Loucy (cell line): Measurements from ENCODE around the gene HMGB2.

Experiments
- EZH2phosphoT487 ChIP-seq: fragments of 200-600 bp; IDR thresholded peaks from 2 replicates; pipeline ENCODE4 v1.6.1; 2018; ENCODE audit warnings: antibody characterized with exemption, mild to moderate bottlenecking, moderate library complexity, borderline replicate concordance
- TF ChIP-seq, protein P1 (sequence below): fragments of 200-600 bp; sonication (generic); conservative IDR thresholded peaks from 2 replicates; pipeline ENCODE4 v1.5.1; 2014; ENCODE audit warnings: mild to moderate bottlenecking, antibody characterized with exemption, low read length

DNA sequence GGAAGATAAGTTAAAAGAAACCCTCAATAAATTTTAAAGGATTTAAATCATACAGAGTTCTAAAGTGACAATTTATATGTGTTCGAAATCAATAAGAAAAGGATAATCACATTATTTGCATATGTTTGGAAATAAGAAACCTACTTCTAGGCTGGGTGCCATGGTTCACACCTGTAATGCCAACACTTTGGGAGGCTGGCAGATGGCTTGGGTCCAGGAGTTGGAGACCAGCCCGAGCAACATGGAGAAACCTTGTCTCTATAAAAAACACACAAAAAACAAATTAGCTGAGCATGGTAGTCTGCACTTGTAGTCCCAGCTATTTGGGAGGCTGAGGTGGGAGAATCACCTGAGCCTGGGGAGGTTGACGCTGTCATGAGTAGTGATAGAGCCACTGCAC, 28.5 kb upstream of the HMGB2 start:
- TF ChIP-seq, protein P1, sequence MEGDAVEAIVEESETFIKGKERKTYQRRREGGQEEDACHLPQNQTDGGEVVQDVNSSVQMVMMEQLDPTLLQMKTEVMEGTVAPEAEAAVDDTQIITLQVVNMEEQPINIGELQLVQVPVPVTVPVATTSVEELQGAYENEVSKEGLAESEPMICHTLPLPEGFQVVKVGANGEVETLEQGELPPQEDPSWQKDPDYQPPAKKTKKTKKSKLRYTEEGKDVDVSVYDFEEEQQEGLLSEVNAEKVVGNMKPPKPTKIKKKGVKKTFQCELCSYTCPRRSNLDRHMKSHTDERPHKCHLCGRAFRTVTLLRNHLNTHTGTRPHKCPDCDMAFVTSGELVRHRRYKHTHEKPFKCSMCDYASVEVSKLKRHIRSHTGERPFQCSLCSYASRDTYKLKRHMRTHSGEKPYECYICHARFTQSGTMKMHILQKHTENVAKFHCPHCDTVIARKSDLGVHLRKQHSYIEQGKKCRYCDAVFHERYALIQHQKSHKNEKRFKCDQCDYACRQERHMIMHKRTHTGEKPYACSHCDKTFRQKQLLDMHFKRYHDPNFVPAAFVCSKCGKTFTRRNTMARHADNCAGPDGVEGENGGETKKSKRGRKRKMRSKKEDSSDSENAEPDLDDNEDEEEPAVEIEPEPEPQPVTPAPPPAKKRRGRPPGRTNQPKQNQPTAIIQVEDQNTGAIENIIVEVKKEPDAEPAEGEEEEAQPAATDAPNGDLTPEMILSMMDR = no peak
- TF ChIP-seq EZH2phosphoT487 = no peak
